Gastrocnemius medialis (tissue), 4 donors: ENCODE data around the gene SEC23IP. TPM values are rescaled to one million over a fixed set of nuclear protein-coding genes. Genes with fewer than 3 reads are reported as not detected.

Experiments used
- ATAC-seq, 2 donors: fragments of 150-250 bp; one replicate each; pipeline ENCODE4 v1.9.1; 2016
- DNase-seq, 2 donors: peaks; one replicate each; pipeline ENCODE4 v3.0.0-alpha.2; 2019
- H3K27ac ChIP-seq, 4 donors: fragments of 200-600 bp; sonication (generic); 1 replicate in 1 of 4; 2 replicates in 3 of 4; pipeline ENCODE4 v1.5.1; 2016 to 2018; ENCODE audit warnings: mild to moderate bottlenecking in 2 of 4, moderate library complexity in 1 of 4
- H3K27me3 ChIP-seq, 3 donors: fragments of 200-600 bp; sonication (generic) in 2 of 3; 1 replicate in 1 of 3; 2 replicates in 2 of 3; pipeline versions ENCODE4 v1.5.1 to v1.6.0; 2016 to 2019; ENCODE audit warnings: mild to moderate bottlenecking in 1 of 3, moderate library complexity in 1 of 3
- H3K36me3 ChIP-seq, 2 donors: fragments of 200-600 bp; sonication (generic) in 1 of 2; one replicate each; pipeline ENCODE4 v1.5.1; 2017 to 2018
- H3K4me1 ChIP-seq, 2 donors: fragments of 200-600 bp; sonication (generic) in 1 of 2; one replicate each; pipeline ENCODE4 v1.5.1; 2016 to 2017; ENCODE audit warnings: mild to moderate bottlenecking in 2 of 2
- H3K4me3 ChIP-seq, 4 donors: fragments of 200-600 bp; sonication (generic) in 3 of 4; 1 replicate in 1 of 4; 2 replicates in 3 of 4; pipeline ENCODE4 v1.5.1; 2016 to 2019; ENCODE audit warnings: mild to moderate bottlenecking in 2 of 4
- H3K9me3 ChIP-seq, 3 donors: fragments of 200-600 bp; sonication (generic) in 2 of 3; 1 replicate in 1 of 3; 2 replicates in 2 of 3; pipeline ENCODE4 v1.5.1; 2016 to 2019
- CTCF ChIP-seq, 5 experiments: fragments of 450-650 bp in 3 of 5; fragments of 200-600 bp in 2 of 5; sonication (generic) in 2 of 5; IDR thresholded peaks in 4 of 5; conservative IDR thresholded peaks in 1 of 5; 1 replicate in 4 of 5; 2 replicates in 1 of 5; pipeline ENCODE4 v1.5.1; 2016 to 2019; ENCODE audit warnings: antibody characterized with exemption in 5 of 5, mild to moderate bottlenecking in 3 of 5, moderate library complexity in 3 of 5
- POLR2A ChIP-seq, 2 donors: fragments of 450-650 bp; IDR thresholded peaks; one replicate each; pipeline ENCODE4 v1.6.1; 2017; ENCODE audit warnings: antibody characterized with exemption in 2 of 2, mild to moderate bottlenecking in 2 of 2, moderate library complexity in 2 of 2
- in situ Hi-C, 4 donors: fragments of 200-750 bp; cut with MboI; loops; one replicate each; pipeline versions ENCODE4 v1.15.0 to v1.8.0; 2017; ENCODE audit warnings: low sequenced_read_pairs in 4 of 4
- intact Hi-C: fragments of 100-400 bp; cut with DNase I; formaldehyde crosslinking; loops from one replicate; pipeline ENCODE4 v1.15.1; 2023; ENCODE audit warnings: low total_unique reads
- total RNA-seq, 4 donors: library from RNA; depleted of rRNA; stranded (reverse); fragments of >200 nt; gene quantifications; one replicate each; pipeline versions ENCODE4 v1.1.0 to v1.2.3, GENCODE V29; 2016

Gene SEC23IP
- total RNA-seq, 4 donors from 2014 or later, result 12.6 to 28.6 (median 21.6) TPM

GRCh38 chr10:119860866-119861607 is 31.5 kb upstream of the SEC23IP start:
- ATAC-seq, result no peak
- H3K36me3 ChIP-seq, result peaks cover 0 to 16% of the 10 kb centered on the region in 2 donors
- intact Hi-C loops (loop anchor here (1.0 kb wide), 1 partner anchor 175 kb away; no protein-coding TSS in a partner anchor), in situ Hi-C loops (loop anchor here in 3 of 4 donors (5.0 to 25.0 kb wide), 5 partner anchors 174 to 699 kb away; partner anchors contain the start of gene SFXN4 (in 1 of the 3))
- peaks cover 7 to 10% of the 10 kb centered on the region in 2 donors for H3K4me1 ChIP-seq
- H3K27me3 ChIP-seq, result no peaks in the 10 kb centered on the region
- no peak overlapping the region for H3K27ac ChIP-seq
- TF ChIP-seq POLR2A (IDR thresholded peaks at IDR 0.05) (no peak), CTCF (IDR thresholded peaks at IDR 0.05 in 4 of 5, conservative IDR thresholded peaks at IDR 0.05 in 1 of 5) (no peak)
- H3K4me3 ChIP-seq, result no peak overlapping the region
- DNase-seq, result no peak
- H3K9me3 ChIP-seq, result no peaks in the 10 kb centered on the region

- Histone ChIP-seq H3K27ac (no peak overlapping the region), H3K27me3 (no peaks in the 10 kb centered on the region), H3K9me3 (no peaks in the 10 kb centered on the region), H3K4me3 (no peak overlapping the region), H3K4me1 (peaks cover 7 to 10% of the 10 kb centered on the region in 2 donors), H3K36me3 (peaks cover 0 to 5% of the 10 kb centered on the region in 2 donors)
- DNase-seq (no peak), ATAC-seq (no peak)
- intact Hi-C loops (no loop called here), in situ Hi-C loops (loop anchor here in 3 of 4 donors (5.0 to 25.0 kb wide), 5 partner anchors 175 to 700 kb away; partner anchors contain the start of gene SFXN4 (in 1 of the 3))
- TF ChIP-seq POLR2A (IDR thresholded peaks at IDR 0.05) (no peak), CTCF (IDR thresholded peaks at IDR 0.05 in 4 of 5, conservative IDR thresholded peaks at IDR 0.05 in 1 of 5) (no peak)
These were observed 30.0 kb upstream of the SEC23IP start for GRCh38 chr10:119862524-119862923.

DNA sequence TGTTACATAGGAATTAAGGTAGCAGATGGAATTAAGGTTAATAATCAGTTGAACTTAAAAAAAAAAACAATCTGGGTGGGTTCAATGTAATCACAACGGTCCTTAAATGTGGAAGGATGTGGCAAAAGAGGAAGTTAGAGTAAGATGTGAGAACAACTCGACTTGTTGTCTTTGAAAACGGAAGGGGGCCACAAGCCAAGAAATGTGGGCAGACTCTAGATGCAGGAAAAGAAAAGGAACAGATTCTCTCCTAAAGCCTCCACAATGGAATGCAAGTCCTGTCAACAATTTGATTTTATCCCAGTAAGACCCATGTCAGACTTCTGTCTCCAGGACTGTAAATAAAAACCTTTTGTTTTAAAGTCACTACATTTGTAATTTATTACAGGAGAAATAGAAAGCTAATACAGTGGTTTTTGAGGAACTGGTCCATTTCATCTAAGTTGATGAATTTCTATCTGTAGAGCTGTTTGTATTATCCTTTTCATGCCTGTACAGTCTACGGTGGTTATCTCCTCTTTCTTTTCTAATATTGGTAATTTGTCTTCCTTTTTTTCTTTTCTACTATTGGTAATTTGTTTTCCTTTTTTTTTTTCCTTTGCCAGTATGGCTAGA is 28.5 kb upstream of the SEC23IP start:
- Histone ChIP-seq H3K9me3 (no peaks in the 10 kb centered on the region), H3K4me1 (peaks cover 7 to 10% of the 10 kb centered on the region in 2 donors), H3K27me3 (no peaks in the 10 kb centered on the region), H3K36me3 (no peaks in the 10 kb centered on the region), H3K4me3 (no peak overlapping the region), H3K27ac (no peak overlapping the region)
- DNase-seq (no peak), ATAC-seq (no peak)
- intact Hi-C loops (no loop called here), in situ Hi-C loops (loop anchor here in 3 of 4 donors (5.0 to 25.0 kb wide), 5 partner anchors 177 to 702 kb away; partner anchors contain the start of gene SFXN4 (in 1 of the 3))
- TF ChIP-seq POLR2A (IDR thresholded peaks at IDR 0.05), result no peak
- no peak for TF ChIP-seq CTCF (IDR thresholded peaks at IDR 0.05 in 4 of 5, conservative IDR thresholded peaks at IDR 0.05 in 1 of 5)

DNA sequence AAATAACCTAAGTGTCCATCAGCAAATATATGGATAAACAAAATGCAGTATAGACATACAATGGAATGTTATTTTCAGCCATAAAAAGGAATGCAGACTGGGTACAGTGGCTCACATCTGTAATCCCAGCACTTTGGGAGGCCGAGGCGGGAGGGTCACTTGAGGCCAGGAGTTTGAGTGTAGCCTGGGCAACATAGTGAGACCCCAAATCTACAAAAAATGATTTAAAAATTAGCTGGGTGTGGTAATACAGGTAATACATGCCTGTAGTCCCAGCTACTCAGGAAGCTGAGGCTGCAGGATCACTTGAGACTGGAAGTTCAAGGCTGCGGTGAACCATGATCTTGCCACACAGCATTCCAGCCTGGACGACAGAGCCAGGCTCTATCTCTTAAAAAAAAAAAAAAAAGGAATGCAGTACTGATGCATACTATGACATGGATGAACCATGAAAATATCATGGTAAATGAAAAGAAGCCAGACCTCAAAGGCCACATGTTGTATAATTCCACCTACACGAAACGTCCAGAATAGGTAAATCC is 26.8 kb upstream of the SEC23IP start:
- H3K27me3 ChIP-seq, result no peaks in the 10 kb centered on the region
- no peaks in the 10 kb centered on the region for H3K36me3 ChIP-seq
- in situ Hi-C loops (loop anchor here in 3 of 4 donors (10.0 to 25.0 kb wide), 4 partner anchors 178 to 703 kb away; partner anchors contain the start of gene SFXN4 (in 1 of the 3)), intact Hi-C loops (loop anchor here (2.0 kb wide), 1 partner anchor 13 kb away; no protein-coding TSS in a partner anchor)
- H3K27ac ChIP-seq, result no peak overlapping the region
- DNase-seq, result no peak
- ATAC-seq, result no peak
- H3K9me3 ChIP-seq, result no peaks in the 10 kb centered on the region
- TF ChIP-seq CTCF (IDR thresholded peaks at IDR 0.05 in 4 of 5, conservative IDR thresholded peaks at IDR 0.05 in 1 of 5) (no peak), POLR2A (IDR thresholded peaks at IDR 0.05) (no peak)
- H3K4me3 ChIP-seq, result no peak overlapping the region
- H3K4me1 ChIP-seq, result peaks cover 2 to 10% of the 10 kb centered on the region in 2 donors
